GM12878 (cell line): ENCODE results near the gene FAM234A. TPM values are rescaled to one million over a fixed set of nuclear protein-coding genes. Genes with fewer than 3 reads are reported as not detected.

ENCODE experiments used
- ATAC-seq: fragments of 200-7000 bp; cut with Tn5 transposase; 3 replicates; pipeline ENCODE4 v1.9.1; 2020; ENCODE audit warnings: mild to moderate bottlenecking, moderate library complexity
- BruUV-seq: library from RNA; stranded (reverse); fragments of 400-500 nt; replicated peaks from 2 replicates; lab custom pipeline; 2021; lab: Mats Ljungman, UMichigan
- CTCF ChIA-PET: fragments of 300-600 bp; sonication (Branson Sonifier 250); formaldehyde crosslinking; extraction: SDS; loops from one replicate; lab custom pipeline; 2021; ENCODE audit warnings: inconsistent platforms; lab: Yijun Ruan, JAX
- POLR2A ChIA-PET: fragments of 350-600 bp; formaldehyde crosslinking; extraction: SDS; loops from one replicate; lab custom pipeline; 2021; ENCODE audit warnings: inconsistent platforms; lab: Charles Lee
- RAD21 ChIA-PET: fragments of 300-600 bp; sonication (Branson Sonifier 250); formaldehyde crosslinking; loops from one replicate; lab custom pipeline; 2023; ENCODE audit warnings: antibody characterized with exemption; ENCODE audit not compliant: unreplicated experiment; lab: Charles Lee
- SMC1A ChIA-PET: fragments of 300-600 bp; sonication (Branson Sonifier 250); formaldehyde crosslinking; loops from one replicate; lab custom pipeline; 2023; ENCODE audit not compliant: unreplicated experiment, uncharacterized antibody; lab: Charles Lee
- DNase-seq: peaks from one replicate; pipeline ENCODE4 v3.0.0-alpha.2; 2011; ENCODE audit warnings: low read depth, low spot score
- FAIRE-seq: peaks from 3 replicates; lab custom pipeline; 2011; peaks lifted over from hg19 to GRCh38; lab: Jason Lieb, UNC
- H2AFZ ChIP-seq: 2 replicates; pipeline ENCODE4 v1.6.0; 2011; ENCODE audit warnings: low read depth, low read length, control low read depth; ENCODE audit not compliant: control insufficient read depth
- H3K27ac ChIP-seq: 2 replicates; pipeline ENCODE4 v1.5.1; 2011; ENCODE audit warnings: control low read depth; ENCODE audit not compliant: control insufficient read depth, insufficient read depth
- H3K27me3 ChIP-seq, 2 experiments: replicated peaks in 1 of 2; 2 replicates each; pipeline versions ENCODE4 v1.6.0 to v1.6.1; 2011; ENCODE audit warnings: low read length in 1 of 2; ENCODE audit not compliant: control insufficient read depth in 2 of 2, insufficient read depth in 2 of 2
- H3K36me3 ChIP-seq, 2 experiments: 2 replicates each; pipeline ENCODE4 v1.5.1; 2011; ENCODE audit warnings: low read length in 1 of 2; ENCODE audit not compliant: control insufficient read depth in 2 of 2, insufficient read depth in 2 of 2
- H3K4me1 ChIP-seq: 2 replicates; pipeline ENCODE4 v1.6.1; 2011; ENCODE audit warnings: mild to moderate bottlenecking, low read length, moderate library complexity, mixed read lengths; ENCODE audit not compliant: control insufficient read depth, insufficient read depth
- H3K4me2 ChIP-seq: 2 replicates; pipeline ENCODE4 v1.6.0; 2011; ENCODE audit warnings: control low read depth; ENCODE audit not compliant: control insufficient read depth, insufficient read depth
- H3K4me3 ChIP-seq: fragments of 200-600 bp; sonication (generic); 2 replicates; pipeline ENCODE4 v1.5.1; 2016
- H3K79me2 ChIP-seq: 2 replicates; pipeline ENCODE4 v1.6.0; 2011; ENCODE audit warnings: low read length; ENCODE audit not compliant: control insufficient read depth, insufficient read depth
- H3K9ac ChIP-seq: 2 replicates; pipeline ENCODE4 v1.8.0; 2011; ENCODE audit warnings: low read length, control low read depth, mixed read lengths; ENCODE audit not compliant: control insufficient read depth, insufficient read depth
- H3K9me3 ChIP-seq: replicated peaks from 3 replicates; pipeline ENCODE4 v1.5.1; 2011; ENCODE audit warnings: mild to moderate bottlenecking, low read length; ENCODE audit not compliant: control insufficient read depth, insufficient read depth
- H4K20me1 ChIP-seq: 2 replicates; pipeline ENCODE4 v1.6.0; 2011; ENCODE audit not compliant: control insufficient read depth, insufficient read depth
- BHLHE40 ChIP-seq, 2 experiments: fragments of 450-650 bp in 1 of 2; IDR thresholded peaks; 2 replicates each; pipeline ENCODE4 v1.6.1; 2011 to 2017; ENCODE audit warnings: low read depth in 2 of 2, borderline replicate concordance in 1 of 2, improper control_type of control experiment in 1 of 2, low read length in 1 of 2, mild to moderate bottlenecking in 1 of 2
- CHD2 ChIP-seq: IDR thresholded peaks from 2 replicates; pipeline ENCODE4 v1.6.1; 2011; ENCODE audit warnings: low read depth, low read length, improper control_type of control experiment, borderline replicate concordance
- HDAC2 ChIP-seq: fragments of 200-600 bp; sonication (generic); IDR thresholded peaks from 2 replicates; pipeline ENCODE4 v1.6.1; 2017
- MEF2A ChIP-seq: IDR thresholded peaks from 2 replicates; pipeline ENCODE4 v1.6.1; 2011; ENCODE audit warnings: low read depth, mild to moderate bottlenecking, low read length, moderate library complexity; ENCODE audit not compliant: insufficient read depth
- POLR2A ChIP-seq: IDR thresholded peaks from 2 replicates; pipeline ENCODE4 v1.6.1; 2011; ENCODE audit warnings: low read depth, mild to moderate bottlenecking, low read length
- WGBS: methylation state at CpG from one replicate; pipeline ENCODE4 v1.1.6; 2016; ENCODE audit warnings: low lambda C conversion rate; ENCODE audit not compliant: insufficient replicate concordance, insufficient coverage; ENCODE audit errors: missing lambda C conversion rate; 5-methylcytosine and 5-hydroxymethylcytosine counted together
- in situ Hi-C: fragments of 300-500 bp; cut with MboI; formaldehyde crosslinking; loops from 9 replicates; pipeline ENCODE4 v1.14.3; 2018; ENCODE audit warnings: mixed read lengths
- intact Hi-C: fragments of 100-400 bp; cut with micrococcal nuclease; formaldehyde crosslinking; loops from one replicate; pipeline ENCODE4 v1.14.2; 2022; ENCODE audit not compliant: unreplicated experiment
- polyA plus RNA-seq, 11 experiments: library from polyadenylated mRNA; depleted of rRNA in 4 of 11; unstranded in 6 of 11; stranded (reverse) in 5 of 11; fragments of >200 nt; fragmentation: Nextera tagmentation in 4 of 11; fragmentation: Illumina TruSeq in 1 of 11; extraction: Ambion mirVana in 4 of 11; extraction: Trizol in 1 of 11; gene quantifications; 1 replicate in 1 of 11; 2 replicates in 10 of 11; pipeline versions ENCODE4 v1.2.1 to v1.2.3, GENCODE V29; 2011 to 2016; ENCODE audit warnings: inconsistent platforms in 2 of 11, missing spikeins in 2 of 11, low read depth in 1 of 11
- total RNA-seq, 4 experiments: library from RNA; depleted of rRNA in 3 of 4; stranded (reverse); fragments of >200 nt in 3 of 4; fragmentation: Illumina TruSeq in 1 of 4; extraction: Trizol in 1 of 4; gene quantifications; 2 replicates each; pipeline versions ENCODE4 v1.2.1 to v1.2.3, GENCODE V29; 2013 to 2021

FAM234A gene
- total and polyA plus RNA-seq, 10 of the 15 experiments (the other 5 are each of a cell fraction or from before 2014, with no cell fraction given): 1.6 to 37.6 (median 17.3) TPM

- no peaks in the 10 kb centered on the region for H4K20me1 ChIP-seq
- FAIRE-seq (no peak), ATAC-seq (no peak), DNase-seq (no peak)
- no peaks in the 10 kb centered on the region for H3K4me1 ChIP-seq
- H3K4me2 ChIP-seq: no peak overlapping the region
- in situ Hi-C loops (no loop called here), intact Hi-C loops (no loop called here)
- ChIA-PET CTCF (no interaction called here), RAD21 (no interaction called here), SMC1A (interaction anchor here (1.0 kb wide), 1 partner anchor 69 kb away, joined by 3 read pairs; no protein-coding TSS in a partner anchor), POLR2A (interaction anchor here (0.5 kb wide), 1 partner anchor 195 kb away, joined by 10 read pairs; no protein-coding TSS in a partner anchor)
- TF ChIP-seq CHD2: no peak
- no peak for TF ChIP-seq MEF2A
- H3K36me3 ChIP-seq: no peaks in the 10 kb centered on the region; a peak in 3 of 4 replicates
- no peak overlapping the region for H3K27ac ChIP-seq
- H3K79me2 ChIP-seq: no peaks in the 10 kb centered on the region
- BruUV-seq: no TSS peak
- 99% methylated on average over 21 of the region's 32 CpGs for WGBS
- no peaks in the 10 kb centered on the region for H3K9me3 ChIP-seq
- H2AFZ ChIP-seq: no peak overlapping the region
- H3K27me3 ChIP-seq: no peaks in the 10 kb centered on the region
- no peak overlapping the region for H3K9ac ChIP-seq
- H3K4me3 ChIP-seq: no peak overlapping the region
Measured at GRCh38 chr16:297832-298231, 63.2 kb downstream of the FAM234A start.

GRCh38 chr16:301235-301634 lies 66.6 kb downstream of the FAM234A start:
- BruUV-seq: no TSS peak
- in situ Hi-C loops (no loop called here), intact Hi-C loops (no loop called here)

More at GRCh38 chr16:301235-301634, 66.6 kb downstream of the FAM234A start:
- FAIRE-seq: no peak
- no peak for ATAC-seq
- ChIA-PET CTCF (no interaction called here), RAD21 (no interaction called here), SMC1A (no interaction called here), POLR2A (no interaction called here)
- Histone ChIP-seq H3K79me2 (no peaks in the 10 kb centered on the region), H3K36me3 (peaks cover 3 to 6% of the 10 kb centered on the region in 2 experiments; a peak in 3 of 4 replicates), H3K9ac (no peak overlapping the region), H3K4me3 (no peak overlapping the region), H3K9me3 (no peaks in the 10 kb centered on the region), H3K4me2 (no peak overlapping the region), H2AFZ (no peak overlapping the region), H3K27me3 (no peaks in the 10 kb centered on the region), H3K27ac (no peak overlapping the region), H3K4me1 (no peaks in the 10 kb centered on the region), H4K20me1 (no peaks in the 10 kb centered on the region)
- DNase-seq: no peak
- TF ChIP-seq BHLHE40 (IDR thresholded peaks at IDR 0.05; ENCODE audit: borderline replicate concordance in 1 of 2, low read depth in 2 of 2, low read length in 1 of 2) (no peak), HDAC2 (no peak), POLR2A (no peak)
- WGBS: 95% methylated on average over 6 of the region's 6 CpGs
